ENCODE data around the gene CA11.

The CA11 gene

DNA sequence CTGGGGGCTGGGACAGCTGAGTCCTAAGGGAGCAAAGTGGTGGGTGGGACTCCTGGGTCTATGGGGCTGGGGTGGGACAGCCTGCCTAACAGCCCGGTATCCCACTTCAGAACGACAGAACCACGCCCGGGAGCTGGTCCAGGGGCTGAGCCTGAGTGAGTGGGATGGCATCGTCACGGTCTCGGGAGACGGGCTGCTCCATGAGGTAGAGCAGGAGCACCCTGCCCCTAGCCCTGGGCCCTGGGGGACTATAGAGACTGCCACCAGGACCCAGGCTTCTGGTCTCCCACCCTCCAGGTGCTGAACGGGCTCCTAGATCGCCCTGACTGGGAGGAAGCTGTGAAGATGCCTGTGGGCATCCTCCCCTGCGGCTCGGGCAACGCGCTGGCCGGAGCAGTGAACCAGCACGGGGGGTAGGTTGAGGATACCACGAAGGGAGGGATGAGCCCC, 18.1 kb downstream of the CA11 start:
- DNase-seq = peak; percentile 22

DNA sequence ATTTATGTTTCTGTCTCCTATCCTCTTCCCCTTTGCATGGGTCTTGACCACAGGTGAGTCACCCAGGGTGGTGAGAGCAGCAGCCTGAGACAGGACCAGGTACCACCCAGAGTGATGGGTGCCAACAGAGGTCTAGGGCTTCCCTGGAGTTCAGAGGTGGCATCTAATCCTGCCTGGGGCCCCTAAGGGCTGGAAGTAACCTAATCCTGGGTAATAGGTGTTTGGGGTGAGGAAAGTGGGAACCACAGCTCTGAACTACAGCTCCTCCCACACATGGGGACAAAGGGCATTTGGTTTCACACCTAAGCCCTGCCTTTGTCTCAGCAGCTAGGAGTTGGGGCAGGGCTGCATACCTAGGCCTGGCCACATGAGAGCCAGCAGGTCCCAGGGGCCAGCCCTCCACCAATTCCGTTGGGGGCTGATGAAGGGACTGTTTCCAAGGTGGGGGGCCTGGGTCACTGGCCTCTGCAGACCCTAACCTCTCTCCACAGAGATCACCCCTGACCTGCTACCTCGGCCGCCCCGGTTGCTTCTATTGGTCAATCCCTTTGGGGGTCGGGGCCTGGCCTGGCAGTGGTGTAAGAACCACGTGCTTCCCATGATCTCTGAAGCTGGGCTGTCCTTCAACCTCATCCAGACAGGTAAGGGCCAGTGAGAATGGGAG, 18.7 kb downstream of the CA11 start:
- peak; percentile 35 for DNase-seq

DNA sequence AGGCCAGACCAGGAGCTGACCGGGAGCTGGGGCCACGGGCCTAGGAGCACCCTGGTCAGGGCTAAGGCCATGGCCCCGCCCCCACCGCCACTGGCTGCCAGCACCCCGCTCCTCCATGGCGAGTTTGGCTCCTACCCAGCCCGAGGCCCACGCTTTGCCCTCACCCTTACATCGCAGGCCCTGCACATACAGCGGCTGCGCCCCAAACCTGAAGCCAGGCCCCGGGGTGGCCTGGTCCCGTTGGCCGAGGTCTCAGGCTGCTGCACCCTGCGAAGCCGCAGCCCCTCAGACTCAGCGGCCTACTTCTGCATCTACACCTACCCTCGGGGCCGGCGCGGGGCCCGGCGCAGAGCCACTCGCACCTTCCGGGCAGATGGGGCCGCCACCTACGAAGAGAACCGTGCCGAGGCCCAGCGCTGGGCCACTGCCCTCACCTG, 20.1 kb downstream of the CA11 start:
- DNase-seq = peak; percentile 36

DNA sequence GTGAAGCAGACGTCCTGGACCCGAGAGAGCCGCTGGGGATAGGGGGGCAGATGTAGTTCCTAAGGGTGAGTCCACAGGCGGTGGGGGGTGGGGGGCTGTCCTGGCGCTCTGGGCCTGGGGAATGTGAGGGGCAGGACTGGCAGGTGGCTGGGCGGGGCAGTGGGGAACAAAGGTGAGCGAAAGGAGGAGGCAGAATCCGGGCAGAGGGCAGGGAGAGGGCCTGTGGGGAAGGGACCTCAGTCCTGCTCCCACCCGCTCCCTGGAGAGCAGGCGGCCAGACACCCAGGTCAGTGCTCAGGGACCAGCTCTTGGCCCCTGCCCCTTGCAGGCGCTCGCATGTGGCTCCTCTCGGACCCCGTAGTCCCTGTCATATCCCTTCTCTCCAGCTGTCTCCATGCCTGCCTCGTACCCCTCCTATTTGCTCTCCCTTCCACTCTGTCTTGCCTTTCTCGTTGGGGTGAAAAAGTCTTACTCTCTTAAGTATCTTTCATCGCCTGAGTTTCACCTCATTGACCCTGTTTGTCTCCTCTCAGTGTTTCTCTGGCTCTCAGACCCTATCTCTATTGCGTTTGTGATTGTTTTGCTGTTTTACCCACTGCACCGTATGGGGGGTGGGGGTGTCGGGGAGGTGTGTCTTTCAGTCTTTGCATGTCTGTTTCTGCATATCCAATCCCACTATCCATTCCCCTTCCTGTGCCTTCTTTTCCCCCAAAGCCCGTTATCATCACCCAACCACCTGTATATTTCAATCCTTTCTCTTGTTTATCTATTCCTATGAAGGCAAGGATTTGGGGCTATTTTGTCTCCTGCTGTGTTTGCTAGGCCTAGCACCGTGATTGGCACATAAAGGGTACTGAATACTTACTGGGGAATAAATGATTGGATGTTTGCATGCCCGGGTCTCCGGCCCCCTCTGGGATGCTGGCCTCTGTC, 20.9 kb downstream of the CA11 start:
- DNase-seq = peak; percentile 27

DNA sequence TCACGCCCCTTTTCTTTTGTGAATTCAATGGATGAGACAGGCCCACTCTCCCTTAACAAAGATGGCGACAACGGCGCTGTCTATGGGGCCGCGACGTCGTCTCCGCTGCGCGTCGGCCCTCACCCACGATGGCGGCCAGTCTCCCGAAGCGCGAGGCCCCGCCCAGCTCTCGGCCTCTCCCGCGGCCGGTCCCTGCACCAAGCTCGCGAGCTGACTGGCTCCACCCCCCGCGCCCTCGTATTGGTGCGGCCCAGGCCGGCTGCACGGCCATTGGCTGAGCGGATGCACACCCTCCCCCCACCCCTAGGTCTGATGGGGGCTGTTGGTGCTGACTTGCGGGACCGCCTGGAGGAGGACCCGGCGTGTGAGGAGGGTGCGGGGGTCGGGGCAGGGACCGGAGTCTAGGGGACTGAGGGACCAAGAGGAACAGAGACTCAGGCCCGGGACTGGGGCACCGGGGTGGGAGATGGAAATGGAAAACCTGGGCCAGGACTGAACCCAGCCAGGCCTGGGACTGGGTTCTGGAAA, 21.9 kb downstream of the CA11 start:
- peak; percentile 99 for DNase-seq

DNA sequence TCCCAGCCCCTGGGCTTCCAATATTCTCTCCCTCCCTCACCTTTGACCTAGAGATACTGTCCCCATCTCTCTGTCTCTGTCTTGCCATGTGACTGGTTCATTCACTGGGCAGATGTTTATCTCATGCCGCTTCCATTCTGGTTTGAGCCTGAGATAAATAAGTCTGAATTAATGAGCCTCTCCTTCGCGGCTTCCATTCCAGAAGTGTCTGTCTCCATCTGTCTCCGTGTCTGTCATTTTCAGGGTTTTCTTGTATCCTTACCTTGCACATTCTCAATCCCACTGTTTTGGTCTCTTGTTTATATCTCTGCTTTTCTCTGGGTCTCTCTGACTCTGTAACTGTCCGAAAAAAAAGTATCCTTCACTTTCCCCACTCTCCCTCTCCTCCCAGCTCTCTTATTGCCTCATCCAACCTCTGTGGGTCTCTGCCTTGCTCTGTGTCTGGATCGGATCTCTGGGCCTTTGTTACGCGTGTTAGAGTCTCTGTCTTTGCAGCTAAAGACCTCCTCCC, 22.4 kb downstream of the CA11 start:
- no peak for DNase-seq

DNA sequence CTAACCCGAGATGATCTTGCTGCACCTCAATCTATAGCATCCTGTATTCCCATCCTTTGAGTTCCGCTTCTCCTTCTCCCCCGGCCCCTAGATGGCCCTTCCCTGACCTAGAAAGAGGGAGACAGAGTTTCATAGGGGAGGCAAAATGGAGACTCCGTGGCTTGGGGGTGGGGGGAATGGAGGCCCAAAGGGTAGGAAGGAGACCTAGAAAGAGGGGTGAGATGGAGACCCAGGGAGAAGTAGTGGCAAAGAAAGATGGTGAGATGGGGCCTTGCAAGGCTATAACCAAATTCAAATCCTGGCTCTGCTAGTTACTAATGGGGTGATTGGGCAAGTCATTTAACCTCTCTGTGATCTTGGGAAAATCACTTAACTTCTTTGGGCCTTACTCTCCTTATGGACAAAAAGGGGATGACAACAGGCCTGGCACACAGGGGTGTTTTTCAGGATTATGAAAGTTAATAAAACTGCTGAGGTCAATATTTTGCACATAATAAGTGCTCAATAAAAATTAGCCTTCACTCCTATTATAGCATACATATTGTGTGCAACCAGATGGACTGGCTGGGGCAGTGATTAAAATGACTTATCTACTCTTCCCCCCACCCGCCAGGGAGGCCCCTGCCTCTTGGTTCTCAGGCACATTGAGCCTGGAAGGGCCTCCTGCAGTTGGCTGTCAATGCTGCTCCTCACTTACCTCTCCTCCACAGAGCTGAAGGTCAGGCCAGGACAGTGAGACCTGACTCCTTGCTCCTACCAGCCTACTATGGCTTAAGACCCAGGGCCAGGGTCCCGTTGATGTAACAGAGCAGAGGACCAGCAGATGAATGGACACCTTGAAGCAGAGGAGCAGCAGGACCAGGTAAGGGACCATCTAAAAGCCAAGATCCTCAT, 26.0 kb downstream of the CA11 start:
- DNase-seq = peak; percentile 22

DNA sequence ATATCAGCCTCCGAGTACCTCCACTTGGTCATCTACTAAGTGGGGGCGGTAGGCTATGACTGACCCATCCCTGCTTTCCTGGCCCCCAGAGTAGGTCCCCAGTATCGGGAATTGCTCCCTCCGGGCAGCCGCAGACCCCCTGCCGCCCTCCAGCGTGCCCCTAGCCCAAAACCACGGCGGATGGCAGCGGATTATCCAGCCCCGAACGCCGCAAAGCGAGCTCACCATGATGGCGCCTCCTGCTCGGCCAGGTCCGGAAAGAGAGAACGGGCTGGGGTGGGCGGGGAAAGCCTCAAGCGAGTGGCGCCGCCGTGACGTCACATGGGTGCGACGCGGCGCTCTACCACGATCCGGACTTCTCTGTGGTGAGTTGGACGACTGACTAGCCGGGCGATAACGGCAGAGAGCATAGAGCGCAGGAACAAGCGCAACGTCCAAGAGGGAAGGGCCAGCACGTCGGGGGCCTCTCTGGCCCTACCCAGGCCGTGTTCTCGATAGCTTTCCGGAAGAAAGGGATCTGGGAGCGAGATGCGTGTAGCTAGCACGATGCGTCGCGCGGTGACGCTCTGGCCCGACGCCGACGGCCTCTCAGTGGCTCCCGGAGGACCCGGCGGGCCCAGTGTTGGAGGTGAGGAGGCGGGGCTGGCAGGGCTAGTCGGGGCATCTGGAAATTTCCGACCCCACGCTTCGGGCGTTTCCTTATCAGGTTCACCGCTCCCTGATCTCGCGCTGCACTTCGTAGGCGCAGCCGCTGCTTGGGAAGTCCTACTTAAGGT, 26.9 kb downstream of the CA11 start, which contains the start of the genes RPL18 and SPHK2:
Gene RPL18, minus strand, starts transcription at position 263 of the 776 bp plus-strand sequence. Its CDS starts 35 bp downstream, at position 228.
Gene SPHK2, plus strand, starts transcription at position 591 of the 776 bp plus-strand sequence. CDS start 1,009 bp downstream, outside the sequence.
- DNase-seq = peak; percentile 99

DNA sequence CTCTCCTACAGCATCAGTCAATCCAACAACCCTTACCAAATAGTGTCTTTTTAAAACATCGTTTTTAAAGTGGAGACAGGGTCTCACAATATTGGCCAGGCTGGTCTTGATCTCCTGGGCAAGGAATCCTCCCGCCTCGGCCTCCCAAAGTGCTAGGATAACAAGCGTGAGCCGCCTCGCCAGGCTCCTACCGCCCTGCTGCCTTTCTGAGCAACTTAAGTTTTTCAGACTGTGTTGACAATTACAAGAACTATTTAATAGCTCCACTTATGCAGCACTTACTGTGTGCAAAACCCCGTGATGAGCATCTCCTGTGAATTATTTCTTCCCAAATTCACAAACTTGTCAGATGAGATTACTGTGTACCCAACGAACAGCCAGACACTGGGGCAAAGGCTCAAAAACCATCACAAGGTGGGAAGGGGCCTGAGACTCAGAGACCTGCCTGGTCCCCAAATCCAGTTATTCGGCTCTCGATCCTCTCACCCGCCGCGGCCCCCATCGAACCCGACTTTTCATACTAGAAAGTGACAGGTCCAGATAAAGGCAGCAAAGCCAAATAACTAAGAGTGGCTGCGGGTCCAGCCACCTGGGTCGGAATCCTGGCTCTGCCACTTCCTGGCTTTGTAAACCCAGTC, 27.6 kb downstream of the CA11 start:
- no peak for DNase-seq

DNA sequence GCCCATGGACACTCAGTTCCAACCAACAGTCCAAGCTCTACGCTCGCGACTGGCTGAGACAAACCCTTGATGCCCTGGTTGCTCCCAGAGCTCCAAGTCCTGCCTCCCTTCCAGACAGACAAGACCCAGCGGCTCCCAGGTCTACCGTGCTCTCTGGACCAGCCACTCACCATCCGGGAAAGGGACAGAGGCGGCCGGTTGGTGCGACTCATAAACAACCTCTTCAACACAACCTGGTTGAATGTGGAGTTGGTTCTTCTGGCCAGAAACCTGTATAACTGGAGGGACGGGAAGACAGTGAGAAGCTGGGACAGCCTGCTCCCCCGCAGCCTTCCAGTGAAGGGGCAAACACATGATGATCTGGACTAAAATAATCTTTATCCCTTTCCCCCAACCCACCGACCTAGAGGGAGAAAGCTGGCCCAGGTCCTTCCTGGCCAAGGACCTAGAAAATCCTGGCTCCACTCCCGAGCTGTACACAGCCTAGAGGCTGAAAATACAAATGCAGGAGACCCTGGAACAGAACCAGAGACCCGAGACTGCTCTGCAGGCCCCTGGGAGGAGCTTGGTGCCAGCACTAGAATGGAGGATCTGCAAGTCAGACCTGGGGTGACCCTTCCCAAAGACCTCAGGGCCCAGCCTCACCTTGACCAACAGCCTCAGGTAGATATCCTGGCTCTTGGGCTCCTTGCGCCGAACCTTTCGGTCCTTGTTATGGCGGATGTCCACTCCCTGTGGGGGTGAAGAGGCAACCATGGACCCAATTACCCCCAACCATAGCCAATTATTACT, 28.6 kb downstream of the CA11 start:
- no peak for DNase-seq

DNA sequence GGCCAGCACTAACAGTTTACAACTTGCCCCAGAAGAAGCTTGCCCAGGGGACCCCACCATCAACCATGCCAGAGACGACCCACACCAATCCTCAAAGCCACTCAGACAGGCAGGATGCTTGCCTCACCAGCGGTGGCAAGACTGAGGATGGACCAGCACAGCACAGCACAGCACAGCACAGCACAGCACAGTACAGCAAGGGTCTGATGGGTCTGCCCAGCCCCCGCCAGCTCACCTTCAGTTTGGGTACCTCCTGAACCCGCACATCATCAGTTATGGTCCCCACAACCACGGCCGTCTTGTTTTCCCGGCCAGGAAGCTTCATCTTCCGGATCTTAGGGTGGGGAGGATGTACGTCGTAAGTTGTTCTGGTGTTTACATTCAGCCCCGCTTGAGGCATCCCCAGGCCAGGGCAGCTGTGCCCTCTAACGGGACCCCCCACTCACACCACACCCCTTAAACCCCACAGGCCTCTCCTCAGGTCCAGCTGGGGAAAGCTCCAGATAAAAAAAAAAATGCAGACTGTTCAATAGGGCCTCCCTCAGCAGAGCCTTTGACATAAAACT, 29.4 kb downstream of the CA11 start:
- no peak for DNase-seq

DNA sequence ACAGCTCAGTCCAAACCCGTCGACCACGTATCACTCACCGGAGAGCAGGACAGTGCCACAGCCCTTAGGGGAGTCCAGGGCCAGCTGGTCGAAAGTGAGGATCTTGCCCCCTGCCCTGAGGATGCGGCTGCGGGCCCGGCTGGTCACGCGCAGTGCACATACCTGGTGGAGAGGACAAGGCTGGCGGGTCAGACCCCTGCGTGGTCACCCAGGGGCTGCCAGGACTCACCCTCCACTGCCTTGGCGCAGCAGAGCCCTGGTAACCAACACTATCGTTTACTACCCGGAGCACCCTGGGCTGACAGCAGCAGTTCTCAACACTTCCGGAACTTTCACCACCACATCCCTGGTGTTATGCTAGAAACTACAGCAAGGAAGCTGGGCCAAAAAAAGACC, 29.9 kb downstream of the CA11 start:
- no peak for DNase-seq

DNA sequence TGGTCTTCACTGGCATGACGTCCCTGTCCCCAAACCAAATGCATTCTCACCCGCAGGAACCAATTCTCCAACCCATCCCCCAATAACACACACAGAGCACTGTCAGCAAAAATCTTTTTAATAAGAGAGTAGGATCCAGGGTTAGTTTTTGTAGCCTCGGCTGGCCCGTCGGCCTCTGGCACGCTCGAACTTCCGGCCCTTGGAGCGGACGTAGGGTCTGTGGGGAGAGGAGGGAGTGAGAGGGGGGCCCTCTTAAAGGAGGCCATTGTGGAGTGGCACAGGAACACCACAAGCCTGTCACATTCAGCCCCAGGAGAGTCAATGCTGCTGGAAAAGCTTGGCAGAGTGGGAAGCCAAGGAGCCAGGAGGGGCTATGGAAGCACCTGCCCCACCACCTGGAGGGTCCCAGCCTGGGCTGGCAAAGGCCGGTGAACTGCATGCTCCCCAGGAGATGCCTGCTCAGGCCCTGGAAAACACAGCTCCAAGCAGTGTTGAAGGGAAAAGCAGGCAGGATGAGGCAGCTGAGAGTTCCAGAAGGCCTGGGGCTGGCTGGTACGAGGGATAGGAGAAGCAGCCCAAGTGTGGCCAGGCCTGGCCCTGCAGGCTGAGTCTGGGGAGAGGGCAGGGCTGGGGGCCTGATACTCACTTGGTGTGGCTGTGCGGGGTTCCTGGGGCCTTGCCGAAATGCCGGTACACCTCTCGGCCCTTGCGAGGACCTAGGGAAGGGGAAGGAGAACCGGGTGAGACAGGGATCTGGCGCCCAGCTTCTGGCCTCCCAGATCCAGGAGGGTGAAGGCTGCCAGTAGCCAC, 30.6 kb downstream of the CA11 start:
- DNase-seq = no peak

DNA sequence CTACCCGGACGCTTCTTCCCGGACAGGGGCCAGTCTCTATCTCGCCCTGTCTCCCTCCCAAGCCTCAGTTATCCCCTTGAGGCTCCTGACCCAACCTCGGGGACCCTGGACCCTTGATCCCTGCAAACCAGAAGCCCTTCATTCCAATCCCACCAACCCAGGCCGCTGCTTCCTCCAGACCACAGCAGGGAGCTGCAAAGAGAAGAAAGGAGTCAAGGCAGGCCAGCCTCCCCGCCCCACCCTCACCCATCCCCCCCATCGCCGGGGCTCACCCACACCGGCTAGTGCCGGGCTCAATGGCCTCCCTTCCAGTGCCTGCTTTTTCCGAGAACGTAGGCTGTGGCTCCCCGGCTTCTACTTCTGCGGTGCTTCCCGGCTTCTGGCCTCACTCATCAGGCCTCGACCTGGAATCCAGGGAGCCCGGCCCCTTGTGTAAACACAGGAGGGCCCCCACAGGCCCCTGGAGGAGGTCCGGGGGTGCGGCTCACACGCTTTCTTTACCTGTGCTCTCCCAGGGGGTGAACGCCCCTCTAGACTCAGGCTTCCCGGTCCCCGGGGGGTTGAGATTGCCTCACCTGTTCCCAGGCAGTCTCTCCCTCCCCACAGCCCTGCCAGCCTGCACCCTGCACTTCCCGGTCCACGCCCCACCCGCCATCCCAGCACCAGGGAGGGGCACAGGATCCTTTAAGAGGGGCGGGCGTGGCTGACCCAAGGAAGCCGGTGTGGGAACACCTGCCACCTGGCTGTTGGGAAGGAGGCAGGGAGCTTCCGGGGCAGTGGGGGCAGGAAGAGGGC, 31.4 kb downstream of the CA11 start, which contains the start of gene FAM83E:
Gene FAM83E, minus strand, starts transcription at position 641 of the 795 bp plus-strand sequence. CDS start 1,704 bp downstream, outside the sequence.
- DNase-seq = no peak

DNA sequence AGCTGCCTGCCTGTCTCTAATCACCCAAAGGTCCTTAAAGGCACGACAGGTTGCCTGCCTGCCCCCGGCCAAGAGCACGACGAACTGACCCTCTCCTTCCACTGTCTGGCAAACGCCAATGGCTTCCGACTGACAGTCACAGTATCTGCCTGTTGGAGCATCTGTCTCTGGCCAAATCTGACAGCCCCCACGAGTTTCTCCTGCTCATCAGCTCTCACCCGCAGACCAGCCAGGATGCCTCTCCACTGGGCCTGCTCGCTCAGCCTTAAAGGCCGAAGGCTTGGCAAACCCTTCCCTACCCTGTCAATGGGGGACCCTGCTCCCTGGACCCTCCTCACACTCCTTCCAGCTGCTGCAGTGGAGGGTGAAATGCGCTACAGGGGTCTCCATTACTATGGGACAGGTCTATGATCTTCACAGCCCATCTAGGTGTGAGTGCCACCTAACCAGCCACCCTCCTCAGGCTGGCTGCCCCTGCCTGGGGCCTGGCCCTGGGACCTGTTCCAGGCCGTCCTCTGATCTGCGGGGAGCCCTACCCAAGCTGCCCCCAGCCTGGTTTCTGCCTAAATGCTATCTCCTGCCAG, 32.0 kb downstream of the CA11 start:
- DNase-seq = no peak

DNA sequence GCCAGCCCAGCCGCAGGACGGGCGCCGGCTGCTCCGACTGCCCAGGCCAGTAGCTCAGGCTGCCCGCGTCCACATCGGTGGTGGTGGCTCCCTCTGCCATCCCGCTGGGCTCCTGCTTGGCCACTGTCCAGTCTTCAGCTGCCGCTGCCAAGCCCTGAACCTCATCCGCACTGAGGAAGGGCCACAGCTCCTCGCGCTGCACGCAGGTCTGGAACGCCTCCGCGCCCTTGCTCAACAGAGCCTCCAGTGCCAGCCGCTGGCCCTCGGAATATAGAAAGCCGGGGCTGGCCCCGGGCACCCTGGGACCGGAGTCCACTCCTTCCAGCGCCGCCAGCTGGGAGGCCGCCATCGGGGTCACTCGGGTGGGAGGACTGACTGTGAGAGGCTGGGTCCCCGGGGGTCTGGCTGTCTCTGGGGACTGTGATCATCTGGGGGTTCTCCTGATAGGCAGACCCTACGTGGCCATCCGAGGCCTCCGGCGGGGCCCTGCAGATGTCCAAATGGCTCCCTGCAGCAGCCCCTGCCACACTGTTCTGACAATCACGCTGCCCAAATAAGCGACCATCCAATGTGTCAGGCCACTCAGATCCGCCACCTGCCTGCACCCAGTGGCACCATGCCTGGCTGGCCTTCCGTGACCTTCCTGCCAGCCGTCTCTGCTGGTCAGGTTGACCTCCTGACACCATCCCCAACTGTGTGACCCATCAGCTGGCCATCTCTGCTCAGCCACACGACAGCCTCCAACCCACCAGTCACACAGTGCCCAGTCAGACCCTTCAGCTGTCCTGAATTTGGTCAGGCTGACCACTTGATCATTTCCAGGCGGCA, 32.7 kb downstream of the CA11 start:
- no peak for DNase-seq

Measured in right hindlimb (tissue), 1 donor.